Osteoblast (primary cell): Measurements from ENCODE around the gene NOL3. TPM values are rescaled to one million over a fixed set of nuclear protein-coding genes. Genes with fewer than 3 reads are reported as not detected.

Experiments
- DNase-seq: peaks from one replicate; pipeline ENCODE4 v3.0.0; 2011; ENCODE audit warnings: low spot score, mixed read lengths; ENCODE audit not compliant: insufficient read length; ENCODE audit errors: missing footprints
- H2AFZ ChIP-seq: 2 replicates; pipeline ENCODE4 v1.6.0; 2011; ENCODE audit warnings: mild to moderate bottlenecking, low read length
- H3K27ac ChIP-seq: 2 replicates; pipeline ENCODE4 v1.5.1; 2011; ENCODE audit warnings: mild to moderate bottlenecking, low read depth, low read length, moderate library complexity
- H3K27me3 ChIP-seq: 2 replicates; pipeline ENCODE4 v1.6.0; 2012; ENCODE audit warnings: mild to moderate bottlenecking, control low read depth, inconsistent platforms, low read length, moderate library complexity; ENCODE audit not compliant: insufficient read depth
- H3K36me3 ChIP-seq: 2 replicates; pipeline ENCODE4 v1.5.1; 2011; ENCODE audit warnings: mild to moderate bottlenecking, low read length, control low read depth, moderate library complexity; ENCODE audit not compliant: insufficient read depth
- H3K4me1 ChIP-seq: 2 replicates; pipeline ENCODE4 v1.5.1; 2011; ENCODE audit warnings: mild to moderate bottlenecking, low read length, control low read depth, moderate library complexity; ENCODE audit not compliant: insufficient read depth
- H3K4me2 ChIP-seq: 2 replicates; pipeline ENCODE4 v1.6.0; 2011; ENCODE audit warnings: mild to moderate bottlenecking, low read length; ENCODE audit not compliant: insufficient read depth
- H3K4me3 ChIP-seq: fragments of 200-600 bp; sonication (generic); 3 replicates; pipeline ENCODE4 v1.5.1; 2012; ENCODE audit warnings: mild to moderate bottlenecking, low read length, inconsistent platforms; ENCODE audit not compliant: insufficient read depth
- H3K79me2 ChIP-seq: 2 replicates; pipeline ENCODE4 v1.6.0; 2012; ENCODE audit warnings: mild to moderate bottlenecking, low read length, control low read depth, inconsistent platforms; ENCODE audit not compliant: insufficient read depth
- H3K9me3 ChIP-seq: 2 replicates; pipeline ENCODE4 v1.5.1; 2011; ENCODE audit warnings: low read depth, low read length, control low read depth
- H4K20me1 ChIP-seq: 2 replicates; pipeline ENCODE4 v1.6.0; 2012; ENCODE audit warnings: mild to moderate bottlenecking, low read length, control low read depth; ENCODE audit not compliant: insufficient read depth
- total RNA-seq: library from RNA; depleted of rRNA; stranded (reverse); fragments of >200 nt; gene quantifications from 2 replicates; pipeline ENCODE4 v1.2.3, GENCODE V29; 2012
- TF ChIP-seq, protein P1 (sequence below): IDR thresholded peaks from 2 replicates; pipeline ENCODE4 v1.5.1; 2011; ENCODE audit warnings: mild to moderate bottlenecking, low read depth, low read length, moderate library complexity; ENCODE audit errors: extremely low read depth

The NOL3 gene
- total RNA-seq, 1 donor: 10.9 TPM

DNA sequence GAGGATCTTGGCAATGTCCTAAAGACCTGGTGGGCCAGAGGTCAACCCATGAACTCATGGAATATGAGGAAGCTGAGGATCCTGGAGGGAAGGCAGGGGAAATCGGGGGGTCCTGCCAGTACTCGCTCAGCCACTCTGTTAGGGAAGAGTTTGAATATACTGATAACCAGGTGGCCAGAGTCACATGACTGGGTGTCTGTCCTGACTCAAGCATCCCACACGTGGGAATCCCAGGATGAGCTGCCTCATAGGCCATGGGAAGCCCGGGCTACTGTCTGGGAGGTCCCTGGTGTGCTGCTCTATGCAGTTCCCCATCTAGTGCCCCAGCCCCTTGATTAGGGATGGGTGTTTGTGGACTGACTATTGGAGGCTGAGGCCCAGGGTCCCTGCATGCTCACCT lies 18.0 kb downstream of the NOL3 start:
- H3K27ac ChIP-seq: no peak overlapping the region
- peaks cover 43% of the 10 kb centered on the region for H3K4me1 ChIP-seq
- no peak for DNase-seq
- H3K79me2 ChIP-seq: peaks cover 14% of the 10 kb centered on the region
- H3K36me3 ChIP-seq: no peaks in the 10 kb centered on the region
- H3K4me3 ChIP-seq: no peak overlapping the region
- no peak overlapping the region for H3K4me2 ChIP-seq
- H3K27me3 ChIP-seq: no peaks in the 10 kb centered on the region
- peaks cover 14% of the 10 kb centered on the region for H4K20me1 ChIP-seq
- no peak overlapping the region for H2AFZ ChIP-seq
- TF ChIP-seq, protein P1, sequence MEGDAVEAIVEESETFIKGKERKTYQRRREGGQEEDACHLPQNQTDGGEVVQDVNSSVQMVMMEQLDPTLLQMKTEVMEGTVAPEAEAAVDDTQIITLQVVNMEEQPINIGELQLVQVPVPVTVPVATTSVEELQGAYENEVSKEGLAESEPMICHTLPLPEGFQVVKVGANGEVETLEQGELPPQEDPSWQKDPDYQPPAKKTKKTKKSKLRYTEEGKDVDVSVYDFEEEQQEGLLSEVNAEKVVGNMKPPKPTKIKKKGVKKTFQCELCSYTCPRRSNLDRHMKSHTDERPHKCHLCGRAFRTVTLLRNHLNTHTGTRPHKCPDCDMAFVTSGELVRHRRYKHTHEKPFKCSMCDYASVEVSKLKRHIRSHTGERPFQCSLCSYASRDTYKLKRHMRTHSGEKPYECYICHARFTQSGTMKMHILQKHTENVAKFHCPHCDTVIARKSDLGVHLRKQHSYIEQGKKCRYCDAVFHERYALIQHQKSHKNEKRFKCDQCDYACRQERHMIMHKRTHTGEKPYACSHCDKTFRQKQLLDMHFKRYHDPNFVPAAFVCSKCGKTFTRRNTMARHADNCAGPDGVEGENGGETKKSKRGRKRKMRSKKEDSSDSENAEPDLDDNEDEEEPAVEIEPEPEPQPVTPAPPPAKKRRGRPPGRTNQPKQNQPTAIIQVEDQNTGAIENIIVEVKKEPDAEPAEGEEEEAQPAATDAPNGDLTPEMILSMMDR: no peak
- H3K9me3 ChIP-seq: no peaks in the 10 kb centered on the region

DNA sequence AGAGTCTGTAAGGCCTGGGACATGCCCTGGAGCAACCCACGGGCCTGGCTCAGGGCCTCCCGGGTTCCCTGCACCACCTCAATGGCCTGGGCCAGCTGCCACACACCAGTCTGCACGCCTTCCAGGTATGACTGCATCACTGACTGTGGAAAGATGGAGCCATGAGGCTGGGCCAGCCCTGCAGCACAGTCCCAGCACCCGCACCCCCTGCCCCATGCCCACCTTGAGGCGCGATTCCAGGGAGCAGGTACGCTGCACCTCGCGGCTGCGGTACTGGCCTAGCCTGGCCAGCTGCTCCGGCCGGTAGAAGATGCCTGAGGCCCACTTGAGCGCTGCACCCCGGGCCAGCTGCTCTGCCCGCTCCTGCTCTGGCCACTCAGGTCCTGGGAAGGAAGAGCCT lies 18.5 kb downstream of the NOL3 start:
- Histone ChIP-seq H3K27ac (no peak overlapping the region), H3K27me3 (no peaks in the 10 kb centered on the region), H4K20me1 (peaks cover 18% of the 10 kb centered on the region), H3K4me3 (no peak overlapping the region), H2AFZ (no peak overlapping the region), H3K4me1 (peaks cover 48% of the 10 kb centered on the region), H3K9me3 (no peaks in the 10 kb centered on the region), H3K4me2 (no peak overlapping the region), H3K36me3 (peaks cover 5% of the 10 kb centered on the region), H3K79me2 (peaks cover 18% of the 10 kb centered on the region)
- no peak for DNase-seq
- TF ChIP-seq, protein P1: no peak

DNA sequence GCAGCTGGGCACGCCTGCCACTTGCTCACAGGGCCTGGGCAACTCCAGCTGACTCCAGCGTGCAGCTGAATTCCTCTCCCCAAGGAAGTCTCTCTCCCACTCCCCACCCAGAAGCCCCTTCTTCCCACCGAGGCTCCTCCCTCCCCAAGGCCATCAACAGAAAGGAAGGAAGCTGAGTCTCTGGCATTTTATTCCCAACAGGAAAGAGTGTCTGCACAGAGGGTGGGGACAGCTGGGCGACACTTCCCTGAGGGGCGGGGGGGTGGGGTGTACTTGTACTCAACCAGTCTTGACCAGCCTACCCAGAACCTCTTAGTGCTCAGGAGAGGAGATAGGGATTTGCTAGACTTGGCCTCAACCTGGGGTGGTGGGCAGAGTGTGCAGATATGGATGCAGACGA lies 19.7 kb downstream of the NOL3 start, which contains the start of gene EXOC3L1:
Gene EXOC3L1, minus strand, starts transcription at position 96 of the 400 bp plus-strand sequence. CDS start 460 bp downstream, outside the sequence.
- DNase-seq: no peak
- H3K4me3 ChIP-seq: no peak within 1 kb of the TSS
- no peak within 1 kb of the TSS for H3K27ac ChIP-seq
- peaks cover 17% of the 10 kb centered on the region for H3K36me3 ChIP-seq
- no peak within 1 kb of the TSS for H2AFZ ChIP-seq
- no peak within 1 kb of the TSS for H3K4me2 ChIP-seq
- H3K4me1 ChIP-seq: peaks cover 45% of the 10 kb centered on the region
- no peaks in the 10 kb centered on the region for H3K9me3 ChIP-seq
- peaks cover 30% of the 10 kb centered on the region for H3K79me2 ChIP-seq
- no peaks in the 10 kb centered on the region for H3K27me3 ChIP-seq
- peaks cover 26% of the 10 kb centered on the region for H4K20me1 ChIP-seq
- TF ChIP-seq, protein P1: no peak

DNA sequence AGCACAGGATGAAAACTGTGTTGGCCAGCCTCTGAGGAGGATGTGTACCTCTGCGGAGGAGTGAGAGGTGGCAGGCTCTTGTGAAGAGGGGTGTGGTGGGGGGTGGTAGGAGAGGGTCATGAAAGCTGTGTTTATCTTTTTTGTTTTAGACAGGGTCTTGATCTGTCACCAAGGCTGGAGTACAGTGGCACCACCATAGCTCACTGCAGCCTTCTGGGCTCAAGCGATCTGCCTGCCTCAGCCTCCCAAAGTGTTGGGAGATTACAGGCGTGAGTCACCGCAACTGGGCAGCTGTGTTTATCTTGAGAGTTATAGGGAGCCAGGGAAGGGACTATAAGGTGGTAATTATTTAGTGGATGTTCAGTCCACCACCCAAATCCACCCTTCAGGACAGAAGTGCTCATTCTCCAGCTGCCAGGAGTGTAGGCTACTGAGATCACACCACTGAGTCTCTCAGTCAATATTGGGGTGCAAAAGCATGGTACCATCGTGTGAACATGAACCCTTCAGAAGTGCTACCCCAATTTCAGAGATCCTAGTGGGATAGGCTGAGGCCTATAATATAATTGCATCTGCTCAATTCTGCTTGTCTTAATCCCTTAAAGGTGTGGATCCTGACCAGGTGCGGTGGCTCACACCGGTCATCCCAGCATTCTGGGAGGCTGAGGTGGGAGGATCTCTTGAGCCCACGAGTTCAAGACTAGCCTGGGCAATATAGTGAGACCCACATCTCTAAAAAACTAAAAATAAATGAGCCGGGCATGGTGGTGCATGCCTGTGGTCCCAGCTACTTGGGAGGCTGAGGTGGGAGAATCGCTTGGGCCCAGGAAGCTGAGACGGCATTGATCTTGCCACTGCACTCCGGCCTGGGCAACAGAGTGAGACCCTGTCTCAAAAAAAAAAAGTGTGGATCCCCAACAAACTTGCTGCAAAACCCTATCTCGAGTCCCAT lies 20.4 kb downstream of the NOL3 start:
- no peak overlapping the region for H3K4me3 ChIP-seq
- H3K4me1 ChIP-seq: peaks cover 43% of the 10 kb centered on the region
- peaks cover 24% of the 10 kb centered on the region for H3K36me3 ChIP-seq
- H2AFZ ChIP-seq: no peak overlapping the region
- TF ChIP-seq, protein P1: no peak
- no peak overlapping the region for H3K4me2 ChIP-seq
- H3K9me3 ChIP-seq: no peaks in the 10 kb centered on the region
- H3K79me2 ChIP-seq: peaks cover 37% of the 10 kb centered on the region
- DNase-seq: no peak
- H3K27me3 ChIP-seq: no peaks in the 10 kb centered on the region
- peaks cover 29% of the 10 kb centered on the region for H4K20me1 ChIP-seq
- no peak overlapping the region for H3K27ac ChIP-seq
